SK-N-MC (cell line): ENCODE measurements around the gene ACOXL.

Experiments
- EZH2 ChIP-seq: fragments of 200-600 bp; sonication (generic); IDR thresholded peaks from one replicate; pipeline ENCODE4 v1.6.1; 2017; ENCODE audit warnings: antibody characterized with exemption
- FOXP2 ChIP-seq: optimal IDR thresholded peaks from 2 replicates; pipeline ENCODE3; 2011; ENCODE audit warnings: mild to moderate bottlenecking, moderate library complexity; ENCODE audit not compliant: insufficient read depth; ENCODE audit errors: extremely low read length, control extremely low read depth
- POLR2AphosphoS5 ChIP-seq: IDR thresholded peaks from 2 replicates; pipeline ENCODE4 v1.6.1; 2012; ENCODE audit warnings: mild to moderate bottlenecking, low read depth, low read length, borderline replicate concordance

DNA sequence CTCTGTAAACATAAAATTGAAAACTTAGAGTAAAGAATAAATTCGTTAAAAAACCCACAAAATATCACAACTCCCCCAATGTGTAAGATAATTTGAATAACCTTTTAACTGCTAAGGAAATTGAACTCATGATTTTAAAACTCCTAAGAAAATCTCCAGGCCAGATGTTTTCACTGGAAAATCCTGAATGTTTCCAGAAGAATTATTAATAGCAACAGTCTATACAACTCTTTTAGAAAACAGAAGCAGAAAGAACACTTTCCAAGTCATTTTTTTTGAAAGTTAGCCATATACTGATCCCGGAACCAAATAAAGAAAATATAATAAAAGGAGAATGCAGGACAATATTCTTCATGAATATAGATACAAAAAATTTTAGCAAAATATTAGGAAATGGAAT is 165.6 kb downstream of the ACOXL start:
- TF ChIP-seq POLR2AphosphoS5, result no peak
- no peak for TF ChIP-seq EZH2
- TF ChIP-seq FOXP2, result no peak
